SK-N-SH treated with all-trans-retinoic acid at 6 μM for 48 hours (cell line): ENCODE data around the gene MYO5B.

Experiments
- ARNTL ChIP-seq: fragments of 450-650 bp; formaldehyde crosslinking; IDR thresholded peaks from 2 replicates; pipeline ENCODE4 v1.5.0; 2020; ENCODE audit warnings: low read depth, mild to moderate bottlenecking, moderate library complexity, borderline replicate concordance
- ESRRG ChIP-seq: fragments of 250-450 bp; sonication (Bioruptor Pico); IDR thresholded peaks from 2 replicates; pipeline ENCODE4 v1.6.1; 2021; ENCODE audit warnings: mild to moderate bottlenecking
- TCF4 ChIP-seq: fragments of 250-450 bp; sonication (Bioruptor Pico); IDR thresholded peaks from 2 replicates; pipeline ENCODE4 v1.8.0; 2021; ENCODE audit warnings: mild to moderate bottlenecking, moderate library complexity, borderline replicate concordance
- ZNF8 ChIP-seq: fragments of 450-650 bp; formaldehyde crosslinking; IDR thresholded peaks from 2 replicates; pipeline ENCODE4 v1.5.0; 2020; ENCODE audit warnings: mild to moderate bottlenecking, moderate library complexity
- TF ChIP-seq, protein P1 (sequence below): fragments of 250-450 bp; sonication (Bioruptor Pico); IDR thresholded peaks from 2 replicates; pipeline ENCODE4 v1.5.1; 2020; ENCODE audit warnings: low read depth, mild to moderate bottlenecking, moderate library complexity
- TF ChIP-seq, protein P2 (sequence below): fragments of 250-450 bp; sonication (Bioruptor Pico); IDR thresholded peaks from 2 replicates; pipeline ENCODE4 v1.5.0; 2020; ENCODE audit warnings: mild to moderate bottlenecking, moderate library complexity

DNA sequence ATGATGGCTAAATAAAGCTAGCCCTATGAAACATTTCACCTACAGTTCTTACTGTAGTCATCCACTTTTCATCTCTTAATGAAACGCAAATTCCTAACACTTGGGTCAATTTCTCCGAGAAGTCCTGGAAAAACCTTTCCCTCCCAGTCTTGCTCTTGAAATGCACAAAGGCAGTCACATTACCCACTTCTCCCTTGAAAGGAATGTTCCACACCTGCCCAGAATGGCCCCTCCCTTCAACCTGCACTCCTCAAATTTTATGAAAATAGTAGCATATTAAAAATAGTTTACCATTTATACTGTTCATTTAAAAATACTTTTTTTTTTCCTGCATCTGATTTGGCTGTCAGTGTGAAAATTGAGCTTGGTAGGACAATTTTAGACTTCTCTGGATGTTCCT, 316.9 kb downstream of the MYO5B start:
- no peak for TF ChIP-seq ESRRG (CRISPR knock-in tag)
- TF ChIP-seq ARNTL (CRISPR knock-in tag): no peak
- TF ChIP-seq, protein P1, sequence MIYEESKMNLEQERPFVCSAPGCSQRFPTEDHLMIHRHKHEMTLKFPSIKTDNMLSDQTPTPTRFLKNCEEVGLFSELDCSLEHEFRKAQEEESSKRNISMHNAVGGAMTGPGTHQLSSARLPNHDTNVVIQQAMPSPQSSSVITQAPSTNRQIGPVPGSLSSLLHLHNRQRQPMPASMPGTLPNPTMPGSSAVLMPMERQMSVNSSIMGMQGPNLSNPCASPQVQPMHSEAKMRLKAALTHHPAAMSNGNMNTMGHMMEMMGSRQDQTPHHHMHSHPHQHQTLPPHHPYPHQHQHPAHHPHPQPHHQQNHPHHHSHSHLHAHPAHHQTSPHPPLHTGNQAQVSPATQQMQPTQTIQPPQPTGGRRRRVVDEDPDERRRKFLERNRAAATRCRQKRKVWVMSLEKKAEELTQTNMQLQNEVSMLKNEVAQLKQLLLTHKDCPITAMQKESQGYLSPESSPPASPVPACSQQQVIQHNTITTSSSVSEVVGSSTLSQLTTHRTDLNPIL (CRISPR knock-in tag): no peak
- TF ChIP-seq, protein P2, sequence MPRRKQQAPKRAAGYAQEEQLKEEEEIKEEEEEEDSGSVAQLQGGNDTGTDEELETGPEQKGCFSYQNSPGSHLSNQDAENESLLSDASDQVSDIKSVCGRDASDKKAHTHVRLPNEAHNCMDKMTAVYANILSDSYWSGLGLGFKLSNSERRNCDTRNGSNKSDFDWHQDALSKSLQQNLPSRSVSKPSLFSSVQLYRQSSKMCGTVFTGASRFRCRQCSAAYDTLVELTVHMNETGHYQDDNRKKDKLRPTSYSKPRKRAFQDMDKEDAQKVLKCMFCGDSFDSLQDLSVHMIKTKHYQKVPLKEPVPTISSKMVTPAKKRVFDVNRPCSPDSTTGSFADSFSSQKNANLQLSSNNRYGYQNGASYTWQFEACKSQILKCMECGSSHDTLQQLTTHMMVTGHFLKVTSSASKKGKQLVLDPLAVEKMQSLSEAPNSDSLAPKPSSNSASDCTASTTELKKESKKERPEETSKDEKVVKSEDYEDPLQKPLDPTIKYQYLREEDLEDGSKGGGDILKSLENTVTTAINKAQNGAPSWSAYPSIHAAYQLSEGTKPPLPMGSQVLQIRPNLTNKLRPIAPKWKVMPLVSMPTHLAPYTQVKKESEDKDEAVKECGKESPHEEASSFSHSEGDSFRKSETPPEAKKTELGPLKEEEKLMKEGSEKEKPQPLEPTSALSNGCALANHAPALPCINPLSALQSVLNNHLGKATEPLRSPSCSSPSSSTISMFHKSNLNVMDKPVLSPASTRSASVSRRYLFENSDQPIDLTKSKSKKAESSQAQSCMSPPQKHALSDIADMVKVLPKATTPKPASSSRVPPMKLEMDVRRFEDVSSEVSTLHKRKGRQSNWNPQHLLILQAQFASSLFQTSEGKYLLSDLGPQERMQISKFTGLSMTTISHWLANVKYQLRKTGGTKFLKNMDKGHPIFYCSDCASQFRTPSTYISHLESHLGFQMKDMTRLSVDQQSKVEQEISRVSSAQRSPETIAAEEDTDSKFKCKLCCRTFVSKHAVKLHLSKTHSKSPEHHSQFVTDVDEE: no peak
- no peak for TF ChIP-seq TCF4 (CRISPR knock-in tag)
- no peak for TF ChIP-seq ZNF8 (CRISPR knock-in tag)
